Measurements from ENCODE around the gene EPHX1.

GRCh38 chr1:225842074-225842473 lies 32.1 kb downstream of the EPHX1 start:
- TF ChIP-seq CTCF (IDR thresholded peaks at IDR 0.05) (no peak), EZH2 (IDR thresholded peaks at IDR 0.05; ENCODE audit: borderline replicate concordance, insufficient read depth, low read depth, low read length, poor library complexity, severe bottlenecking) (no peak)
